Left renal cortex interstitium (tissue), 4 donors: ENCODE results near the gene MANF. TPM values are rescaled to one million over a fixed set of nuclear protein-coding genes. Genes with fewer than 3 reads are reported as not detected.

Source experiments
- DNase-seq, 4 donors: peaks; one replicate each; pipeline ENCODE4 v3.0.0-alpha.2; 2013; ENCODE audit warnings: low read depth in 4 of 4, low spot score in 2 of 4, missing footprints in 1 of 4
- polyA plus RNA-seq, 4 donors: library from polyadenylated mRNA; unstranded; fragments of 120-200 nt; gene quantifications; one replicate each; pipeline ENCODE4 v1.2.1, GENCODE V29; 2013; ENCODE audit not compliant: insufficient read length in 4 of 4

Gene MANF
- polyA plus RNA-seq, 4 donors: 120 to 144 (median 127) TPM

DNA sequence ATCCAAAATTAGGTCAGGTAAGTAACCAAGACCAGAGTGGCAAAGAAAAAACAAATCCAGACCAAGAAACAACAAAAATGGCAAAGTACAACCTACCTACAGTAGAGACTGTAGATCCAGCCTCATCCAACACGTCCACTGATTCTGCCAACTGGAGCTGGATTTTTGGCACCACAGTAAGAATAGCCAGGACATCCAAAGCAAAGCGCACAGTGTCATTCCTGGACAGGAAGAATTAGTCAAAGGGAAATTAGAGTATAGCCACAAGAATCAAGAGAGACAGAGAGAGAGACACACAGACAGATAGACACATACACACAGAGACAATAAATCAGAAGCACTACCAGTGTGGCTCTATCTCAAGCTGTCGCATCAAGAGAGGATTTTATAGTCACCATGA lies 37.1 kb downstream of the MANF start:
- no peak for DNase-seq

DNA sequence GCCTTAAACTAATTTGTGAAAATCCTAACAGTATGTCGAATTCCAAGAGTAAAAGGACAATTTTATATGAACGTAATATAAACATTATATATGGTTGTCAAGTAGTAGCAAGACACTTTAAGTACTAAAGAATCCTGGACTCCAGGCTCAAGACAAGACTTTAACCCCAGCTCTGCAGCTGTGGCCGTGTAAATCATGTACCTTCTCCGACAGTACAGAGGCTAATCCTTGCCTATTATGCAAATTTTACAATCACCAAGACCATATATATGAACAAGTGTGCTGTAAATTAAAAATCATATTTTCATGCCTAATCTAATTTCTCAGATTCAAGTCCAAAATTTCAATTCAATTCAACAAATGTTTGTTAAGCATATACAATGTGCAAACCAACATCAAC lies 41.8 kb downstream of the MANF start:
- DNase-seq: no peak

DNA sequence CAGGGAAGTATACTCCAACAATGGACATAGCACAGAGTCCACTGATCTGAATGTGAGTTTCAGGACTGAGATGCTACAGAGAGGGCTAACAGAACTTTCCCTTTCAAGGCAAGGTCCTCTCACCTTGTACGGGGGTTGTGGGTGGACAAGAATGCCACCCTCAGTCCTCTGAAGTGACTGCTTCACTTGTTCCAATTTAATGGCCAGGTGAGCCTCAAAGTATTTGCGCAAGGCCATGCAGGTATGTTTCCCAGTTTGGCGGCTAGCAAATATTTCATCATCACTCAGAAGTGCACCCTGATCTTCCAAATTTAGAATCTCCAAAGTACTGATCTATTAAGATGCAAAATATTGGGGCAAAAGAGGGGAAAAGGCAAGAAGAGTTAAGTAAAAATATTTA lies 44.0 kb downstream of the MANF start:
- no peak for DNase-seq

DNA sequence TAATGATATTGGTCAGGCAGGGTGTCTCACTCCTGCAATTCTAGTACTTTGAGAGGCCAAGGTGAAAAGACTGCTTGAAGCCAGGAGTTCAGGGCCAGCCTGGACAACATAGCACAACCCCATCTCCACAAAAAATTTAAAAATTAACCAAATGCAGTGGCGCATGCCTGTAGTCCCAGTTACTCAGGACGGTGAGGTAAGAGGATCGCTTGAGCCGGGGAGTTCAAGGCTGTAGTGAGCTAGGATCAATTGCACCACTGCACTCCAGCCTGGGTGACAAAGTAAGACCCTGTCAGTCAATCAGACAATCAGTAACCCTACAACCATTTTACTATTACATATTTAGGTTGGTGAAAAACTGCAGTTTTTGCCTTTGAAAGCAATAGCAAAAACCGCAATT lies 49.0 kb downstream of the MANF start:
- no peak for DNase-seq

DNA sequence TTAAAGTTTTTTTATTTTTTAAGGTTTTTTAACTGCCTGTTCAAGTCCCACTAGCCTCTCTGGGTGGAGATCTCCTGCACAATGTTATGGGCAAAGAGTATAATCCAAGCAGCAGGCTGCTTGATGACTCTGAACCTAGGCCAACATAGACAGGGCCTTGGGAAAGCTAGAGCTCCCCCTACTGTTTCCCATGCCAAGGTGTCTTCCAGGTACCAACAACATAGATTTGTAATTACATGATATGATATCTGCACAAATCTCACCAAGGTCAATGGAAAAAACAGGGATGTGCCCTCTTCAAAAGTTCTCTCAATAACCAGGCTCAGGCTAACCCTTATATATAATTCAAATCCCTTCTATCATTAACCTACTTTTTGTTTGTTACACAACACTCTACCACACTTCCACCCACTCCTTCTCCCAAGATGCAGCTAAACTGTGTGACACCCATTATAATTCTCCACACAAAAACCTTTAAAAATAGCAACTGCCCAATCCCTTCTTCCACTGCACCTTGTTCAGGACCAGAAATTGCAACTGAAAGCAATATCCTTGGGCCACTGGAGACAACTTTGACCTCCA lies 49.7 kb downstream of the MANF start:
- peak in 2 of 4 donors; percentile 2 to 3 for DNase-seq

DNA sequence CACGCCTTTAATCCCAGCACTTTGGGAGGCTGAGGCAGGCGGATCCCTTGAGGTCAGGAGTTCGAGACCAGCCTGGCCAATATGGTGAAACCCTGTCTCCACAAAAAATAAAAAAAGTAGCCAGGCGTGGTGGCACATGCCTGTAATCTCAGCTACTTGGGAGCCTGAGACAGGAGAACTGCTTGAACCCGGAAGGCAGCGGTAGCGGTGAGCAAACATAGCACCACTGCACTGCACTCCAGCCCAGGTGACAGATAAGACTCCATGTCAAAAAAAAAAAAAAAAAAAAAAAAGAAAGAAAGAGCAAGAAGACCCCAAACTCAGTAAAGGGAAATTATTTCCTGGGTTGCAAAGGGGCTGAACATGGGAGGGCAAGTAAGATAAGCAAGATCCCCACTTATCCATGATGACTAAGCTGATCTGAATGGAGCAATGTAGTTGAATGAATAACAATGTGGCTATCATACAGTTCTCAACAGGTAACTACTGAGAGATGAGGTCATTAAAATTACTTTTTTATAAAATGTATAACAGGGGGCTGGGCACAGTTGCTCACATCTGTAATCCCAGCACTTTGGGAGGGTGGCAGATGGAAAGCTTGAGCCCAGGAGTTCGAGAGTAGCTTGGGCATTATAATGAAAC lies 52.0 kb downstream of the MANF start:
- no peak for DNase-seq

Other genes starting within 250 kb of the MANF start
- gene RBM15B, start 6.0 kb downstream of the MANF start, polyA plus RNA-seq: 10 to 100 TPM; 34.7 to 47.0 (median 41.2) TPM
- gene DCAF1, start 114.7 kb downstream of the MANF start, polyA plus RNA-seq: 10 to 100 TPM; 27.1 to 30.8 (median 30.0) TPM
- 10 to 100 TPM; 12.7 to 18.7 (median 15.3) TPM for gene RAD54L2, start 153.4 kb downstream of the MANF start, polyA plus RNA-seq